GM18858 (cell line): Measurements from ENCODE around the gene HOXA5.

Experiments
- ATAC-seq: cut with Tn5 transposase; IDR thresholded peaks from one replicate; pipeline ENCODE4 v1.9.1; 2021; ENCODE audit not compliant: unreplicated experiment

Gene HOXA5

DNA sequence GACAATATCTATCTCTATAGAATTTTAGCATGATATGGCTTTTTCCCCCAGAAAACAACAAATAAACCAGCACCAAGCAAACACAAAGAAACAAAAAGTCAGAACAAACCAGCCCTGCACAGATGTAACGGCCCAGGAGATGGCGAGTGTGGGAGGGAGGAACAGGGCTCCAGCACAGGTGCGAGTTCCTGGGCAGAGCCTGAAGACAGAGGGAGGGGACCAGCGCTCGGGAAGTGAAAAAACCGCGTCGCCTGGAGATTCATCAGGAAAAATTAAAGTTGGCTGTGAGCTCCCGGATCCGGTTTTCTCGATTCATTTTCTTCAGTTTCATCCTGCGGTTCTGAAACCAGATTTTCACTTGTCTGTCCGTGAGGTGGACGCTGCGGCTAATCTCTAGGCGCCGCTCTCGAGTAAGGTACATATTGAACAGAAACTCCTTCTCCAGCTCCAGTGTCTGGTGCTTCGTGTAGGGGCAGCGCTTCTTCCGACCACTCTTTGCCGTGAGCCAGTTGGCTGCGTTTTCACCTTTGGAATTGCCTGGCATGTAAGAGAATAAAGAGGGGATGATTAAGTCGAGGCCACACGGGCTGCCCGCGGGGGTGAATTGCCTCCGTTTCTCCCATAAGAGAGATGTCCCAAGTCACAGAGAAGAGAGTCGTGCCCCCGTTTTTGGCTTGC lies 28.3 kb upstream of the HOXA5 start:
- ATAC-seq = no peak

DNA sequence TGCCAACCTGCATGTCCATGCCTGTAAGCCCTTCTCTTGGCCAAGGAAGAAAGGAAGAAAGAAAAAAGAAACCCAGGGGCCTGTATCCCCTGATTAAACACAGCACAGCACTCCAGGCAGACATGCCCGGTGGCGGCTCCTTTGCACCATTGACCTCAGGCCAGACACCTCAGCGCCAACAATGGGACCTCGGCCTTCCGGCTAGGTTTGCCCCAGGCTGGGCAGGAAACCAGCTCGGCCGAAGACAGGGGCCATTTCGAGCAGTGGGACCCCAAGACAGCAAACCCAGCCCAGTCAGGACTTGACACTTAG lies 27.8 kb upstream of the HOXA5 start:
- no peak for ATAC-seq

DNA sequence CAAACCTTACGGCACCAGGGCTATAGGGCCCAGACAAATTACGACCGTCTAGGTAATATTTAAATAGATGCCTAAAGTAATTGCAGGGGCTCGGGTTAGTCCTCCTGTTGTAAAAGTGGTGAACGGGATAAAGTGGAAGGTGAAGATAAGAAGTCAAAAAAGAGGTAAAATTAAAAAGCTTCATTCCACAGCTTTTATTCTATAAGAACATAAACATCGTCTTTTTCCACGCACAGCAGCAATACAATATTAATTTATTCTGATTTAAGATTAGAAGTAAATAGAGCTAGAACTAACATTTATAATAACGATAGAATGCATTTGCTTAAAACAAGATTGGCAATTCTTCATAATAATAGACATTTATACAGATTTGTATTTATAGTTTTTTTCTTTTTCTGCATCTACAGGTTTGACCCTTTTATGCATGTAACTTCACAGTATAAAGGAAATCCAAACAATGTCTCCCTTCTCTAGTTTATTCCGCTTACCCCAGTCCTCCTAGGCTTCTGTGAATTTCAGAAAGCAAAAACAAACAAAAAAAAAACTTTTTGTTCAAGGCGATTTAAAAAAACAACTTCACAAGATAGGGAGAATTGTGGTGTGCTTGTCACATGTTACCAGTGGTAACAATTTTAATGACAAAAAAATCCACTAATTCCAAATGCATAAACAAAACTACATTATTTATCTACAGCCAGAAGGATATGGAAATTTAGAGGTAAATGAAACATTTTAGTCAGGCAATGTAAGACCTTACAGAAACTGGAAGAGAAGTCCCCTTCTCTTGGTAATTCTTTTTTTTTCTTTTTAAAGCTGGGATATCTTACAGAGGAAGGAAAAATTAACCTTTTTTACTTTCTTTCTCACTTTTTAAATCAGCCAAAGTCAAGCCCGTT lies 27.2 kb upstream of the HOXA5 start:
- no peak for ATAC-seq

DNA sequence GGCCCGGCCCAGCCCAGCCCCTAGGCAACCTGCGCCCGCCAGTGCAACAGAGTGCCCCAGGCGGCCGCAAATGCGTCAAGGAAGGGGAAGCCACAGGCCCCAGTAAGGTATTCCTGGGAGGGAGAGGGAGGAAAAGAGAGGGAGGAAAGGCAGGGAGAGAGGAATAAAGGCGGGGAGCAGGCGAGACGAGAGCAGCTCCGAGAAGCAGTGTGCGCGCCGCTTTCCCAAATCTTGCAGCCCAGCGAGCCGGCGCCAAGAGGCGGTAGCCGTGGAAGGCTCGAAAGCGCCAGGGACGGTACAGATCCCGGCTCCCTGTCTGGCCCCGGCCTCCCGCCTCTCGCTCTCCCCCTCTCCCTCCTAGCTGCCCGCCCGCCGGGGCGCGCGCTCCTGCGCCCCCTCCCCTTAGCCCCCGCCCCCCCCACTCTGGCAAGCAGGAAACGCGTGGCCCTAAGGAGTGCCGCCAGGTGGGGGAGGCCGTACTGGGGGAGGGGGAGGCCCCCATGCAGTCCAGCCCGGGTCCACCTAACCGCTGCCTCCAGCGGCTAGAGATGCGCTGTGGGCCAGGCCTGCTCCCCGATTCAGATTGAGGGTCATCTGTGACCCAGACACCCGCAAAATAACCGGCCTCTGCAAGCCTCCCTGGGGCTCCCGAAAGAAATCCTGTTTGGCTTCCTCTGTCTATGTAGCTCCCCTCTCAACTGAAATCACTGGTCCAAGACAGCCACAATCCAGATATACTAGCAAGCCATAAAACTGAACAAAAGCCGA lies 26.4 kb upstream of the HOXA5 start:
- no peak for ATAC-seq

DNA sequence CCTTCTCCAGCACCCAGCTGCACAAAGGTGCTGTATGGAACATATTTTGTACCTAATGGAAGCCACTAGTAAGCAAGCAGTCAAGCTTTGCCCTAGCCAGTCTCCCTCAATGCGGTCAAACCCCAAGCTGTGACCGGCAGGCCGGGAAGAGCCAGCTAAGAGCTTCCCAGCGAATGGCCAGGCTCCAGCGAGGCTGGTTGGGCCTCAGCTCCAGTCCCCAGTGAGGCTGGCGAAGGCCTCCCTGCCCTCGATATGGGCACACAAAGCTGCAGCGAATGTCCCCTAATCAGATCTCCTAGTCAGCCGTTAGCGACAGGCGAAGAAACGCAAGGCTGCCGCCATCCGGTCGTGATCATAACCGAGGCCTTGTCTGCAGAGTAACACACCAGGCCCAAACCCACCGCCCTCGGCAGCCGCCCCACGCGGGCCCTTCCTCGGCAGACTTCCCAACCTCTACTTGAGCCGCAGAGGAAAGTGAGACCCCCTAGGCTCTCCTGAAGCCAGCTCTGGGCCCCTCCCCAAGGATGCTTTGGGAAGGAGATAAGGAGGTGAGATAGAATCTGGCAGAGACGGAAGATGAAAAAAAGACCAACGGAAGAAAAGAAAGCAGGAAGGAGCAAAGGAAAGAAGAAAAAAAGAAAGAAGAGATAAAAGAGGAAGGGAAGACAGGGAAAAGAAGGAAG lies 24.9 kb upstream of the HOXA5 start:
- no peak for ATAC-seq

DNA sequence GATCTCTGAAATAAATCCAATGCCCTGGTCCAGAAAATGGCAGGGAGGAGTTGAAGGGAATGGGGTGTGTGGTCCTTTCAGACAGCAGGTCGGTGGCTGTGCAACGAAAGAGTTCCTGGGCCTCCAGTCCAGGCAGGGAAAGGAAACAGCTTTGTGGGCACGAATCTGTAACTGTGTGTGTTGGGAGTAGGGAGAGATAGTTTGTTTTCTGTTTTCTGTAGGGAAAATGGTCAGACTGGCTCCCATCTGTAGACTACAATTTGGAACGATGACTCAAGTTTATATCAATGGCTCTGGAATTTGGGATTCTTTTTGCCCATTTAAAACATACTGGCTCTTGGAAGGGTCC lies 24.4 kb upstream of the HOXA5 start:
- ATAC-seq = no peak

DNA sequence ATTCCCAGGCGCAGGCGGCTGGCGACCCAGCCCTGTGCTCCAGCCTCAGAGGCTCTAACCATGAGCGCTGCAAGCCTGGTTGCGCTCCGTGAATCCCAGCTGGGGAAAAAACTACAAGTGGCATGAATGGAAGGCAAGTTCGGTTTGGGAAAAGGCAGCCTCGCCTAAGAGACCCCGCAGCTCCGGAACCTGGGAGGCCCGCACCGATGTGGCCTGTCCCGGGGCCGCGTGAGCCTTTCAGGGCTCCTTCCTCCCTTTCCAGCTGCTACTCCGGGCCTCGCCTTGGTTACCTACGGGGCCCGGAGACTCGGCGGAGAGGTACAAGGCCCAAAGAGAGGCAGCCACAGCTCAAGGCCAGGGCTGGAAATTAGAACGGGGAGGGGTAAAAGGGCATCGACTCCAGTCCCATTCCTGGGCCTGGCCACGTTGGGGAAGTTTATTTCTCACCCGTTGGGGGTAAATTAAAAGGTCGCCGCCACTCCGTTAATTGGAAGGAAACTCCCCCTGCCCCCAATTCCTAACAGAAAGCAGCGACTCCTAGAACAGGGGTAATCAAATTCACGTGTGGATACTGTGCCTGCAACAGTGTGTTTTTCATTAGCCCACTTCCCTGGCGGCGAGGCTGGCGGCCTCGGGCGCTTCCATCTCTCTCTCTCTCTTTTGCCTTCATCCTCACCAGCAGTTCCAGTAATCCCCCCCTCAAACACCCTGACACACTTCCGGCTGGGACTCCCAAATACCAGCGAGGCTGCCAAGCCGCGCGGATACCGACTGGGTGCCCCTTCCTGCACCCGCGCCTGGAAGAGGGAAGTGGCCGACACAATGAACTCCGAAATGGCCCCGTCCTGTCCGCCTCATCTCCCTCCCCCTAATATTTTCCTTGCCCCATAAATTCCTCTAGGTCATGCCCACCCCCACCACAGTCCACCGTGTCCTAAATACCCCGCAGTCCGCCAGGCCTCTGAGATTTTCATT lies 23.3 kb upstream of the HOXA5 start:
- no peak for ATAC-seq

DNA sequence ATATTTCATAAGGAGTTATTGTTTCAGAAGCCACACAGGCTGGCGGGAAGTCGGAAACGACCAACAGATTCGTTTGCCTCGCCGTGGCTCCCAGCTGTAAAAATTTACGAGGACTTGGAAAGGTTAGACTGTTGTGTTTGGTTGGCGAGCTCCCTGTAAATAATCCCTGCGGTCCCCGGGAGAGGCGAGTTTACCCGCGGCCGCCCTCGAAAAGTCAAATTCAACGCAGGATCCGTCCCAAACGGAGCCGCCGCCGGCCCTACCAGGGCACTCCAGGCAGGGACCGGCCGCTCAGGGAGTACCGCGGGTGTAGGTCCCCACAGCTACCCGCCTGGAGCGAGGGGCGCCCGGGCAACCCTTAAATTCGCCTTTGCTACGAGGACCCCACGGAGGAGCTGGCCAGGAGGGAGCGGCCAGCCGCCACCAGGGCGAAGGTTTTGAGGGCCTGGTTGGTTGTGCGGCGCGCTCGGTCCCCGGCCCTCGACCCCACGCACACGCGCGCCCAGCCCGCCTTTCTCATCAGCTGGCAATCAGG lies 22.6 kb upstream of the HOXA5 start:
- ATAC-seq = no peak

DNA sequence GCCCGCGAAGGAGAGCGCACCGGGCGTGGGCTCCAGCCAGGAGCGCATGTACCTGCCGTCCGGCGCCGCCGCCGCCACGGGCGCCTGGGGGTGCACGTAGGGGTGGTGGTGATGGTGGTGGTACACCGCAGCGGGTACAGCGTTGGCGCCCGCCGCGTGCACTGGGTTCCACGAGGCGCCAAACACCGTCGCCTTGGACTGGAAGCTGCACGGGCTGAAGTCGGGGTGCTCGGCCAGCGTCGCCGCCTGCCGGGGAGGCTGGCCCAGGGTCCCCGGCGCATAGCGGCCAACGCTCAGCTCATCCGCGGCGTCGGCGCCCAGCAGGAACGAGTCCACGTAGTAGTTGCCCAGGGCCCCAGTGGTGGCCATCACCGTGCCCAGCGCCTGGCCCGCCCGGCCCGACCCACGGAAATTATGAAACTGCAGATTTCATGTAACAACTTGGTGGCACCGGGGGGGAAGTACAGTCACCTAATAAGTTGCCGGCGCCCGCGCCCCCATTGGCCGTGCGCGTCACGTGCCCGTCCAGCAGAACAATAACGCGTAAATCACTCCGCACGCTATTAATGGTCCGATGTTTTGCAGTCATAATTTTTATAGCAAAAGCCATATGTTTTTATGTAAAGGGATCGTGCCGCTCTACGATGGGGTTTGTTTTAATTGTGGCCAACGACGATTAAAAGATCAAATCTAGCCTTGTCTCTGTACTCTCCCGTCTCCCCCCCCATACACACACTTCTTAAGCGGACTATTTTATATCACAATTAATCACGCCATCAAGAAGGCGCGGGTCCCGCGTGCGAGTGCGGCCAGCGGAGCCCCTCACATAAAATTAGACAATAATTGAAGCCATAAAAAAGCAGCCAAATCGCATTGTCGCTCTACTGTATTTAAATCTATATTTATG lies 21.9 kb upstream of the HOXA5 start, which contains the start of gene HOXA9:
HOXA9 (minus strand) TSS at position 449 of the 907 bp plus-strand sequence; CDS start at position 369, 80 bp downstream.
- ATAC-seq = no peak

DNA sequence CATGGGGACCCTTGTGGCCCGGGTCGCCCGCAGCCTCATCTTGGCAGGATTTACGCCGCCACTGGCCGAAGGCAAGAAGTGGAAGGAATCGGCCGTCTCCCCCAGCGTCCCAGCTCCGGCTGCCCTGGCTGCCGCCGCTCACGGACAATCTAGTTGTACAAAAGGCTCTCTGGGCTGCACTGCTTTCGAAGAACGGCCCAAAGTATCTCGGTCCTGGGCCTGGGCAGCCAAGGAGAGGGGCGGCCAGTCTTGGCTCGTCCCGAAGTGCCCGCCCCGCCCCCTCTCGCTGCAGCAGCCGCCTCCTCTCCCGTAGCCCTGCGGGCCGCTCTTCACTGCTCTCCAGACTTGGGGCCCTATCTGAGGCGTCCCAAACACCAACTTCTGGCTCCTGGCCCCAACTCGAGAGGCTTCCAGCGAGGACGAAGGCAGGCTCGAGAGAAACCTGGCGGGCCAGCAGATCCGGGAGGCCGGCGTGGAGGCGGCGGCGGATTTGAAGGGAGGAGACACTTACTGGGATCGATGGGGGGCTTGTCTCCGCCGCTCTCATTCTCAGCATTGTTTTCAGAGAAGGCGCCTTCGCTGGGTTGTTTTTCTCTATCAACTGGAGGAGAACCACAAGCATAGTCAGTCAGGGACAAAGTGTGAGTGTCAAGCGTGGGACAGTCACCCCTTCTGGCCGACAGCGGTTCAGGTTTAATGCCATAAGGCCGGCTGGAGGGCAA lies 21.0 kb upstream of the HOXA5 start:
- ATAC-seq = no peak

DNA sequence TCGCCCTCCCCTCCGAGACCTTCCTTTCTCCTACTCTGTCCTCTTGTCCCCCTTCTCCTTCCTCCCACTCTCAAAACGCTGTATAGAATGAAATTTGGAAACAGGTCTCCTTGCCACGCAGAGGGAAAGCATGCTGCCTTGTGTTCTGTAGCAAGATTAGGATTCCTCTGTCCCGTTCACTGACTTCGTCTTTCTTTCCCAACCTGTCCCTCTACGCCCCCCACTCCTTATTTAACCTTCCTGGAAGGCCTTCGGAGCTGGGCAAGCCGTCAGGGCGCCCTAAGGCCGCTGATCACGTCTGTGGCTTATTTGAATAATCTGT lies 20.5 kb upstream of the HOXA5 start:
- no peak for ATAC-seq

DNA sequence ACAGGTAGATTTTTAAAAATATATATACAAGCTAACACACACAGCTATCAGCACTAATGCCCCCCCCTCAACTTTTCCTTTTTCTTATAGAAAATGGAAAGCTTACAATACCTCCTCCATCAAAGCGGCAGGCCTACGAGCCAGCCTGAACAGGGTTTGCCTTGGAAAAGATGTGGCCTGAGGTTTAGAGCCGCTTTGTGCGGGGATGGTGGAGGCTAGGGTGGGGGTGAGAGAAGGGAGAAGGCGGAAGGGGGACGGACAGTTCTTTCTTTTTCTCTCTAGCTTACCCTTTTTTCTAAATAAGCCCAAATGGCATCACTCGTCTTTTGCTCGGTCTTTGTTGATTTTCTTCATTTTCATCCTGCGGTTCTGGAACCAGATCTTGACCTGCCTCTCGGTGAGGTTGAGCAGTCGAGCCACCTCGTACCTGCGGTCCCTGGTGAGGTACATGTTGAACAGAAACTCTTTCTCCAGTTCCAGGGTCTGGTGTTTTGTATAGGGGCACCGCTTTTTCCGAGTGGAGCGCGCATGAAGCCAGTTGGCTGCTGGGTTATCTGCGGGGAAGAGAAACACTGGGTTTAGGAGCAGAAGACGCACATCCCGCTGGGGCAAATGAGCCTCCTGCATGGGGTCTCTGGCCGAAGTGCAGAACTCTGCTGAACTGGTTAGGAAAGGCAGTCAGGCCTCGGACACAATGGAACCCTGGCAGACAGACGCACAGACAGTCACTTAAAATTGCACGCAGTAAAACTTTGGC lies 20.0 kb upstream of the HOXA5 start:
- ATAC-seq = no peak

DNA sequence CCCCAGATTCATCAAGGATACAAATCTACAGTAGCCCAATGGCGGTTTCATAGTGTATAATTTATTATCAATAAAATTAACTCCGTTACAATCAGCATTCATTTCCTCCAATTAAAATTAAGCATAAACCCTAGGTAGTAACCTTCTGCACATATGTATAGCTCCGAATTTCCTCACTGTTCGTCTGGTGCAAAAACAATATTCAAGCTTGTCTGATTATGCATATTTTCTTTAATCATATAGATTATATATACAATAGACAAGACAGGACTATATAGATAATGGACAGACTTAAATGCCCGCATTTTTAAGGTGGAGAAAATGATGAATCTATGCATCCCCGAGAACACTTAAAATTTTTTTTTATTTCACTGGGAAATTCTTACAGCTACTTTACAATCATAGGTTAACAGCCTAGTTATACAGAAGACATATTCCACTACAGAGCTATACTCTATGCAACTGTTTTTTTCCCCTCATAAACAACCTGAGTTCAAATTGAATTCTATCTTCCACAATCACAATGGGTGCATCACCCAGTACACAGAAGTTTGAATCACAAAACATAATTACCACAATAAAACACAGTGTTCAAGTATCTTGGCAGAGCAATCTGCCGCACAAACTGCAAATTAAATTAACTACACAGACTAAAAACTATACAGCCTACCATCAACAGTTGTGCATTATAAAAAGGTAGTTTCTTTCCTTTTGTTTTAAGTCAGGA lies 19.2 kb upstream of the HOXA5 start:
- ATAC-seq = no peak

DNA sequence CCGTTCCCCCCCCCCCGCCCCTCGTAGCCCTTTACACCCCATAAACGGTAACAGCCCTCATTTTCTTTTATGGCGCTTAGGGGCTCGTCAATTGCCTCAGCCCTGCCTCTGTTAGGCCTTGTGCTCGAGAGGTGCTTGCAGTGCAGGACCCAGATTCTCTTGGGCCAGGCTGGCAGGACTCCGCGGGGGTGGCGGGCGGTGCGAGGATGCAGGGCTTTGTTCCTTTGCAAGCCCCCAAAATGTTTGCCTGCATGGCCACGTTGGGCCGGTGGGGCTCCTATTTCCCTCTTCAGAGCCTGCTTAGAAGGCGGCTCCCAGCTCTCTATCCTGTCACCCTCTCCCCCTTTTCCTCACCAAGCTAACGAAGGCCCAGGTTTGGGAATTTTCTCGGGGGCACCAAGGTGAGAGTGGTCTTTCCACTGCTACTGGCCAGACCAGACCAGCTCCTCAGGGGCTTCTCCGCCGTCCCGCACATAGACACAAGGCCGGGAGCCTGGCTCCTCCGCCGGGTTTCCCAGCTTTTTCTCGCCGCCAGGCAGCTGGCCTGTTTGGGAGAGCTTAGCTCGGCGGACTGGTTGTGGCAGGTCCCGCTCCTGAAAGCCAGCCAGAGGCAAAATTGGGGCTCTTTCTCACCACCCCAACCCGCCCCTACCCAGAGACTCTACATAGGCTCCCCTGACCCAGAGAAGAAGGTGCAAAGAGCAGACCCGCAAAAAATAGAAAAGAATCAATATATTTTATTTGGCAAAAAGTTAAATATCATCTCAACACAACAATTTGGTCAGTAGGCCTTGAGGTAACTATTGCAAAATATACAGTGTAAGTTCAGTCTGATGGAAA lies 18.5 kb upstream of the HOXA5 start:
- ATAC-seq = no peak

DNA sequence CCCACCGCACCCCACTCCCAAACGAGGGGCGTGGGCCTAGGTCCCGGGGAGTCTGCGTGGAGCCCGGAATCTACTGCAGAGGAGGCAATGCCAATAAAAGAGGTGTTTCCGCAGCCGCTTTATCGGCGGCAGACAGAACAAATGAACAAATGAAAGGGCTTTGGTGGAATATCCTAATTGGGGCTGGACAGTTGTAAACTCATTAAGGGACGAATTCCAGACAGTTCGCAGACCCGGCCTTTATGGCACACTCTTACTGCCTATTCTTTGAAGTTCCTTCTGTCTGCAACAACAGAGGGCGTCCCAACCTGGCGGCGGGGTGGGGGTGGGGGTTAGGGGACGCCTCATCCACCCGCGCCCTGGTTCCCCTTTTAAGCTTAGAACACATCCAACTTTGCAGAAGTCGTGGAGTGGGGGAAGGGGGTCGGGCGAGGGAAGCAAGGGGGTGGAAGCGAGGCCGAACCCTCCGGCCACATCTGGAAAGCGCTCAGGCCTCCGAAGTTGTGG lies 17.8 kb upstream of the HOXA5 start:
- ATAC-seq = no peak
